HEK293 (cell line): Measurements from ENCODE around the gene RBM14.

Source experiments
- ATF2 ChIP-seq: fragments of 450-650 bp; formaldehyde crosslinking; IDR thresholded peaks from 2 replicates; pipeline ENCODE4 v1.5.1; 2016; ENCODE audit warnings: missing biosample characterization, missing genetic modification characterization, low read depth
- BCL6B ChIP-seq: fragments of 450-650 bp; formaldehyde crosslinking; IDR thresholded peaks from 2 replicates; pipeline ENCODE4 v1.5.1; 2017; ENCODE audit warnings: missing biosample characterization, missing genetic modification characterization
- HOXC10 ChIP-seq: sonication (generic); formaldehyde crosslinking; IDR thresholded peaks from 2 replicates; pipeline ENCODE4 v1.8.1; 2023; ENCODE audit warnings: mild to moderate bottlenecking, missing genetic modification reagents
- OSR2 ChIP-seq: fragments of 450-650 bp; formaldehyde crosslinking; IDR thresholded peaks from 2 replicates; pipeline ENCODE4 v1.5.1; 2016; ENCODE audit warnings: missing biosample characterization, missing genetic modification characterization
- PBX3 ChIP-seq: sonication (generic); formaldehyde crosslinking; IDR thresholded peaks from 2 replicates; pipeline ENCODE4 v1.8.1; 2022; ENCODE audit warnings: mild to moderate bottlenecking, moderate library complexity, missing genetic modification reagents
- PRDM1 ChIP-seq: fragments of 450-650 bp; formaldehyde crosslinking; IDR thresholded peaks from 2 replicates; pipeline ENCODE4; 2016; ENCODE audit warnings: missing biosample characterization, missing genetic modification characterization
- PRDM10 ChIP-seq: fragments of 450-650 bp; formaldehyde crosslinking; IDR thresholded peaks from 2 replicates; pipeline ENCODE4 v1.5.1; 2016; ENCODE audit warnings: missing biosample characterization, missing genetic modification characterization
- PRDM2 ChIP-seq: fragments of 450-650 bp; formaldehyde crosslinking; IDR thresholded peaks from 2 replicates; pipeline ENCODE4 v1.5.1; 2016; ENCODE audit warnings: missing biosample characterization, missing genetic modification characterization, borderline replicate concordance
- SALL2 ChIP-seq: fragments of 450-650 bp; formaldehyde crosslinking; IDR thresholded peaks from 2 replicates; pipeline ENCODE4 v1.5.0; 2017; ENCODE audit warnings: missing biosample characterization, mild to moderate bottlenecking, missing genetic modification characterization, borderline replicate concordance
- SP3 ChIP-seq: fragments of 450-650 bp; formaldehyde crosslinking; IDR thresholded peaks from 2 replicates; pipeline ENCODE4 v1.5.1; 2016; ENCODE audit warnings: missing biosample characterization, missing genetic modification characterization
- TSHZ1 ChIP-seq: fragments of 450-650 bp; formaldehyde crosslinking; IDR thresholded peaks from 2 replicates; pipeline ENCODE4 v1.5.1; 2016; ENCODE audit warnings: missing biosample characterization, missing genetic modification characterization, borderline replicate concordance
- YY1 ChIP-seq: fragments of 450-650 bp; formaldehyde crosslinking; IDR thresholded peaks from 2 replicates; pipeline ENCODE4 v1.5.1; 2018; ENCODE audit warnings: missing biosample characterization, missing genetic modification characterization
- ZBTB7A ChIP-seq: fragments of 450-650 bp; formaldehyde crosslinking; IDR thresholded peaks from 2 replicates; pipeline ENCODE4 v1.5.1; 2016; ENCODE audit warnings: low read depth, missing biosample characterization, missing genetic modification characterization
- ZIC2 ChIP-seq: fragments of 450-650 bp; formaldehyde crosslinking; IDR thresholded peaks from 2 replicates; pipeline ENCODE4 v1.5.1; 2016; ENCODE audit warnings: missing biosample characterization, missing genetic modification characterization
- ZNF114 ChIP-seq: fragments of 450-650 bp; formaldehyde crosslinking; IDR thresholded peaks from 2 replicates; pipeline ENCODE4 v1.5.0; 2017; ENCODE audit warnings: missing biosample characterization, missing genetic modification characterization
- ZNF146 ChIP-seq: fragments of 450-650 bp; formaldehyde crosslinking; IDR thresholded peaks from 2 replicates; pipeline ENCODE4 v1.5.1; 2016; ENCODE audit warnings: missing biosample characterization, missing genetic modification characterization
- ZNF404 ChIP-seq: fragments of 450-650 bp; formaldehyde crosslinking; IDR thresholded peaks from 2 replicates; pipeline ENCODE4 v1.5.1; 2017; ENCODE audit warnings: missing biosample characterization, missing genetic modification characterization
- ZNF423 ChIP-seq: fragments of 450-650 bp; formaldehyde crosslinking; IDR thresholded peaks from 2 replicates; pipeline ENCODE4 v1.5.1; 2016; ENCODE audit warnings: missing biosample characterization, missing genetic modification characterization
- ZNF558 ChIP-seq: fragments of 450-650 bp; formaldehyde crosslinking; IDR thresholded peaks from 2 replicates; pipeline ENCODE4 v1.5.1; 2016; ENCODE audit warnings: missing biosample characterization, missing genetic modification characterization
- ZNF560 ChIP-seq: fragments of 450-650 bp; formaldehyde crosslinking; IDR thresholded peaks from 2 replicates; pipeline ENCODE4 v1.5.1; 2017; ENCODE audit warnings: missing biosample characterization, missing genetic modification characterization, borderline replicate concordance
- ZNF777 ChIP-seq: fragments of 450-650 bp; formaldehyde crosslinking; IDR thresholded peaks from 2 replicates; pipeline ENCODE4 v1.5.1; 2017; ENCODE audit warnings: missing biosample characterization, missing genetic modification characterization, borderline replicate concordance

Gene RBM14

GRCh38 chr11:66616379-66617154, at the start of gene RBM14 (continued):
- TF ChIP-seq ZNF560 (tag by site-specific recombination) (no peak), ZNF558 (no peak), ZNF423 (no peak), ZIC2 (tag by site-specific recombination) (0 out of 2 replicates have a peak, but pooled peaks have one; percentile 26), OSR2 (tag by site-specific recombination) (no peak), PRDM2 (no peak), PRDM1 (no peak), SALL2 (tag by site-specific recombination) (no peak), ZNF777 (tag by site-specific recombination) (no peak), YY1 (tag by site-specific recombination) (0 out of 2 replicates have a peak, but pooled peaks have one; percentile 54), HOXC10 (CRISPR knock-in tag) (no peak; the same call in 1 of the 2 replicates), ZNF114 (tag by site-specific recombination) (no peak), ZBTB7A (no peak), BCL6B (tag by site-specific recombination) (no peak), SP3 (tag by site-specific recombination) (peak; percentile 79), TSHZ1 (tag by site-specific recombination) (no peak), ZNF146 (tag by site-specific recombination) (peak; percentile 11; the same call in 1 of the 2 replicates), ATF2 (tag by site-specific recombination) (0 out of 2 replicates have a peak, but pooled peaks have one; percentile 7), PBX3 (CRISPR knock-in tag) (peak; percentile 75), PRDM10 (tag by site-specific recombination) (peak; percentile 71; the same call in 1 of the 2 replicates), ZNF404 (tag by site-specific recombination) (no peak)
